ENCODE measurements around the gene ETV1.

GRCh38 chr7:13845601-13846000 is 143.9 kb downstream of the ETV1 start:
- TF ChIP-seq ELF4 (IDR thresholded peaks at IDR 0.05) (no peak), L3MBTL2 (conservative IDR thresholded peaks at IDR 0.05) (no peak), ZNF384 (IDR thresholded peaks at IDR 0.05) (no peak), TARDBP (IDR thresholded peaks at IDR 0.05) (no peak)
